ENCODE results near the gene KHDC3L. TPM values are rescaled to one million over a fixed set of nuclear protein-coding genes. Genes with fewer than 3 reads are reported as not detected.

Gene KHDC3L
- total and polyA plus RNA-seq, 2 of the 8 experiments (the other 6 are each of a cell fraction or from before 2014, with no cell fraction given), result 0.11 TPM; not detected in 1

DNA sequence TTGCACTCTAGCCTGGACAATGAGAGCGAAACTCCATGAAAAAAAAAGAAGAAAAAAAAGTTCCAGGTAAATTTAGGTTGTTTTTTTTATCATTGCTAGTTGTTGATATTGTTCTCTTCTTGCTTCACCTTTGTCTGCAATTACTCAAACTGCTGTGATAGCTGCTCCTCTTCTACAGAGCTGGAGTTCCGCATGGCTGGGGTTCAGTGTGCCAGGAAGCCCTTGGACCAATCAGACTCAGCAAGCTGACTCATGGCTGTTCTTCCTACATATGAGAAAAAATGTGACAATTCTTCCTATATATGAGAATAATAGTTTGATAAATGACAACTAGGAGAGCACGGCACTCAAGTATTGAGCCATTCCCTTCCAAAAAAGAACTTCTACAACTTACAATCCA is 36.8 kb upstream of the KHDC3L start:
- H4K8ac ChIP-seq (ENCODE audit: extremely low read depth, insufficient read depth, low read length), result no peak overlapping the region
- POLR2A ChIA-PET (ENCODE audit: partially characterized antibody), result no interaction called here
- TF ChIP-seq, protein P1, sequence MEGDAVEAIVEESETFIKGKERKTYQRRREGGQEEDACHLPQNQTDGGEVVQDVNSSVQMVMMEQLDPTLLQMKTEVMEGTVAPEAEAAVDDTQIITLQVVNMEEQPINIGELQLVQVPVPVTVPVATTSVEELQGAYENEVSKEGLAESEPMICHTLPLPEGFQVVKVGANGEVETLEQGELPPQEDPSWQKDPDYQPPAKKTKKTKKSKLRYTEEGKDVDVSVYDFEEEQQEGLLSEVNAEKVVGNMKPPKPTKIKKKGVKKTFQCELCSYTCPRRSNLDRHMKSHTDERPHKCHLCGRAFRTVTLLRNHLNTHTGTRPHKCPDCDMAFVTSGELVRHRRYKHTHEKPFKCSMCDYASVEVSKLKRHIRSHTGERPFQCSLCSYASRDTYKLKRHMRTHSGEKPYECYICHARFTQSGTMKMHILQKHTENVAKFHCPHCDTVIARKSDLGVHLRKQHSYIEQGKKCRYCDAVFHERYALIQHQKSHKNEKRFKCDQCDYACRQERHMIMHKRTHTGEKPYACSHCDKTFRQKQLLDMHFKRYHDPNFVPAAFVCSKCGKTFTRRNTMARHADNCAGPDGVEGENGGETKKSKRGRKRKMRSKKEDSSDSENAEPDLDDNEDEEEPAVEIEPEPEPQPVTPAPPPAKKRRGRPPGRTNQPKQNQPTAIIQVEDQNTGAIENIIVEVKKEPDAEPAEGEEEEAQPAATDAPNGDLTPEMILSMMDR (IDR thresholded peaks at IDR 0.05; ENCODE audit: control extremely low read depth in 1 of 3, insufficient read depth in 1 of 3, low read depth in 1 of 3, low read length in 3 of 3), result no peak
- TF ChIP-seq POLR2A (IDR thresholded peaks at IDR 0.05; ENCODE audit: control extremely low read depth in 1 of 2, low read depth in 2 of 2, low read length in 2 of 2) (no peak), EZH2 (IDR thresholded peaks at IDR 0.05; ENCODE audit: low read depth, low read length, severe bottlenecking) (no peak)

More for the DNA sequence above, 36.8 kb upstream of the KHDC3L start:
- Histone ChIP-seq H3K56ac (replicated peaks; ENCODE audit: insufficient read length, low read depth, low read length) (no peak overlapping the region), H2AFZ (ENCODE audit: low read length) (no peak overlapping the region), H3K14ac (ENCODE audit: insufficient read length) (no peak overlapping the region), H2BK15ac (ENCODE audit: low read length) (no peak overlapping the region), H4K91ac (replicated peaks; ENCODE audit: insufficient read length, low read length) (no peak overlapping the region), H2BK5ac (ENCODE audit: low read depth, low read length) (no peak overlapping the region), H2BK20ac (ENCODE audit: low read length) (no peak overlapping the region), H3K23ac (ENCODE audit: insufficient read length) (no peak overlapping the region), H3K36me3 (ENCODE audit: control insufficient read depth in 2 of 4, insufficient read depth in 4 of 4, low read length in 3 of 4) (no peaks in the 10 kb centered on the region), H3K9me3 (ENCODE audit: insufficient read depth in 2 of 2, low read depth in 1 of 2, low read length in 1 of 2) (0 out of 4 replicates have a peak, but pooled peaks cover 0 to 2% of the 10 kb centered on the region in 2 experiments), H3K23me2 (ENCODE audit: low read depth, low read length) (no peaks in the 10 kb centered on the region), H3K27ac (ENCODE audit: low read depth, low read length) (no peak overlapping the region), H2BK12ac (ENCODE audit: low read depth, low read length) (no peak overlapping the region), H4K5ac (ENCODE audit: insufficient read length, low read depth, low read length) (no peak overlapping the region), H3K79me2 (ENCODE audit: control insufficient read depth in 1 of 2, insufficient read depth in 2 of 2, low read length in 2 of 2) (no peaks in the 10 kb centered on the region), H3K4me2 (ENCODE audit: insufficient read depth in 1 of 2, low read depth in 2 of 2, low read length in 2 of 2) (no peak overlapping the region), H2BK120ac (replicated peaks; ENCODE audit: low read depth, low read length) (no peak overlapping the region), H2AK5ac (ENCODE audit: low read depth, low read length) (no peak overlapping the region), H3K9ac (replicated peaks in 1 of 4; ENCODE audit: extremely low read depth in 1 of 4, low read depth in 3 of 4, low read length in 3 of 4) (no peak overlapping the region), H3K18ac (ENCODE audit: extremely low read depth, low read length) (no peak overlapping the region), H3K4me3 (ENCODE audit: extremely low read depth in 1 of 4, insufficient read depth in 2 of 4, low read depth in 3 of 4, low read length in 4 of 4) (no peak overlapping the region), H3K4me1 (replicated peaks in 1 of 4; ENCODE audit: control insufficient read depth in 3 of 4, insufficient read depth in 4 of 4, low read length in 3 of 4) (no peaks in the 10 kb centered on the region), H3K4ac (replicated peaks; ENCODE audit: insufficient read length, low read depth, low read length) (no peak overlapping the region), H3K79me1 (ENCODE audit: low read depth, low read length) (no peaks in the 10 kb centered on the region), H3K27me3 (replicated peaks in 1 of 4; ENCODE audit: control insufficient read depth in 3 of 4, extremely low read depth in 1 of 4, insufficient read depth in 3 of 4, low read length in 3 of 4) (no peaks in the 10 kb centered on the region), H4K20me1 (replicated peaks in 1 of 2; ENCODE audit: control insufficient read depth in 1 of 2, insufficient read depth in 2 of 2, low read length in 2 of 2) (no peaks in the 10 kb centered on the region)
- FAIRE-seq (no peak), DNase-seq (ENCODE audit: low read depth in 1 of 2, low spot score in 2 of 2) (no peak)
- CTCF ChIA-PET (ENCODE audit: partially characterized antibody), result interaction anchor here (0.6 to 7.5 kb wide), 23 partner anchors 8 to 792 kb away, joined by 3 to 105 read pairs (median 4); partner anchors contain the start of gene KHDC1
- 97% methylated on average over 3 of the region's 3 CpGs; no CpG with 5 or more reads in 1 of the 2 experiments for WGBS, 2 experiments (ENCODE audit: extremely low coverage in 1 of 2, insufficient coverage in 1 of 2, insufficient read length in 1 of 2, insufficient replicate concordance in 2 of 2, low coverage in 1 of 2, low lambda C conversion rate in 2 of 2, missing lambda C conversion rate in 1 of 2)

Measured in H1 (cell line).